Testis (tissue), 3 donors: ENCODE data around the gene HTT. TPM values are rescaled to one million over a fixed set of nuclear protein-coding genes. Genes with fewer than 3 reads are reported as not detected.

Source experiments
- DNase-seq: peaks from one replicate; pipeline ENCODE4 v3.0.0-alpha.2; 2019
- H3K27ac ChIP-seq, 2 donors: fragments of 200-600 bp; sonication (generic); one replicate each; pipeline ENCODE4 v1.5.1; 2019
- H3K27me3 ChIP-seq: fragments of 200-600 bp; sonication (generic); one replicate; pipeline ENCODE4 v1.5.1; 2019
- H3K36me3 ChIP-seq: fragments of 200-600 bp; sonication (generic); one replicate; pipeline ENCODE4 v1.5.1; 2017; ENCODE audit warnings: low read depth; ENCODE audit errors: missing control alignments
- H3K4me1 ChIP-seq: fragments of 200-600 bp; sonication (generic); one replicate; pipeline ENCODE4 v1.5.1; 2019
- H3K4me3 ChIP-seq, 2 donors: fragments of 200-600 bp; sonication (generic); one replicate each; pipeline ENCODE4 v1.5.1; 2017 to 2019
- H3K9me3 ChIP-seq: fragments of 200-600 bp; sonication (generic); one replicate; pipeline ENCODE4 v1.5.1; 2017
- CTCF ChIP-seq, 3 experiments: fragments of 450-650 bp in 2 of 3; fragments of 200-600 bp in 1 of 3; sonication (generic) in 1 of 3; IDR thresholded peaks; one replicate each; pipeline ENCODE4 v1.5.1; 2016 to 2019; ENCODE audit warnings: antibody characterized with exemption in 3 of 3, mild to moderate bottlenecking in 2 of 3, moderate library complexity in 1 of 3
- POLR2A ChIP-seq: fragments of 450-650 bp; IDR thresholded peaks from one replicate; pipeline ENCODE4 v1.6.1; 2017; ENCODE audit warnings: antibody characterized with exemption, mild to moderate bottlenecking, moderate library complexity
- WGBS, 2 donors: methylation state at CpG; one replicate each; pipeline ENCODE4 v1.1.5; 2018; 5-methylcytosine and 5-hydroxymethylcytosine counted together
- intact Hi-C: fragments of 100-400 bp; cut with DNase I; formaldehyde crosslinking; loops from one replicate; pipeline ENCODE4 v1.15.1; 2023; ENCODE audit warnings: low total_unique reads
- polyA plus RNA-seq: library from polyadenylated mRNA; stranded (reverse); fragments of 350-450 nt; fragmentation: Illumina TruSeq; extraction: RNeasy Lipid Tissue Mini Kit (QIAGEN cat#74804); gene quantifications from one replicate; pipeline ENCODE4 v1.2.3, GENCODE V29; 2014; ENCODE audit warnings: low read depth, low replicate concordance; ENCODE audit not compliant: insufficient read depth
- total RNA-seq, 2 donors: library from RNA; depleted of rRNA; stranded (reverse); fragments of >200 nt; gene quantifications; one replicate each; pipeline ENCODE4 v1.2.3, GENCODE V29; 2016

The HTT gene
- total and polyA plus RNA-seq, 3 donors from 2014 or later, result 45.2 to 168 (median 146) TPM

GRCh38 chr4:3054169-3054759 is 20.2 kb upstream of the HTT start:
- Histone ChIP-seq H3K36me3 (no peaks in the 10 kb centered on the region), H3K9me3 (no peaks in the 10 kb centered on the region), H3K4me3 (no peak overlapping the region), H3K27ac (no peak overlapping the region), H3K27me3 (no peaks in the 10 kb centered on the region), H3K4me1 (no peaks in the 10 kb centered on the region)
- 96% methylated on average over 2 of the region's 2 CpGs for WGBS, 2 donors
- no peak for TF ChIP-seq CTCF (IDR thresholded peaks at IDR 0.05)
- TF ChIP-seq POLR2A, result no peak
- intact Hi-C loops, result no loop called here
- DNase-seq, result no peak

- Histone ChIP-seq H3K9me3 (no peaks in the 10 kb centered on the region), H3K4me1 (no peaks in the 10 kb centered on the region), H3K27me3 (no peaks in the 10 kb centered on the region), H3K36me3 (no peaks in the 10 kb centered on the region), H3K4me3 (no peak overlapping the region), H3K27ac (no peak overlapping the region)
- no peak for DNase-seq
- no peak for TF ChIP-seq CTCF (IDR thresholded peaks at IDR 0.05)
- TF ChIP-seq POLR2A, result no peak
- intact Hi-C loops, result no loop called here
- 92 to 95% methylated on average over 6 of the region's 6 CpGs for WGBS, 2 donors
Measured at GRCh38 chr4:3059943-3060342, 14.5 kb upstream of the HTT start.

- WGBS, 2 donors, result 91 to 92% methylated on average over 6 of the region's 6 CpGs
- TF ChIP-seq CTCF (IDR thresholded peaks at IDR 0.05) (no peak), POLR2A (no peak)
- no peak for DNase-seq
- Histone ChIP-seq H3K36me3 (no peaks in the 10 kb centered on the region), H3K27ac (no peak overlapping the region), H3K27me3 (no peaks in the 10 kb centered on the region), H3K4me3 (no peak overlapping the region), H3K4me1 (no peaks in the 10 kb centered on the region), H3K9me3 (no peaks in the 10 kb centered on the region)
- intact Hi-C loops, result no loop called here
Measured at GRCh38 chr4:3060946-3061345, 13.5 kb upstream of the HTT start.

- 88 to 95% methylated on average over 12 of the region's 12 CpGs for WGBS, 2 donors
- Histone ChIP-seq H3K4me3 (no peak overlapping the region), H3K36me3 (no peaks in the 10 kb centered on the region), H3K9me3 (no peaks in the 10 kb centered on the region), H3K27me3 (no peaks in the 10 kb centered on the region), H3K27ac (no peak overlapping the region), H3K4me1 (no peaks in the 10 kb centered on the region)
- DNase-seq, result no peak
- intact Hi-C loops, result no loop called here
- no peak for TF ChIP-seq CTCF (IDR thresholded peaks at IDR 0.05)
- no peak for TF ChIP-seq POLR2A
Measured at GRCh38 chr4:3062471-3062870, 12.0 kb upstream of the HTT start.

- TF ChIP-seq POLR2A, result no peak
- TF ChIP-seq CTCF (IDR thresholded peaks at IDR 0.05), result no peak
- no peak for DNase-seq
- intact Hi-C loops, result no loop called here
- no peaks in the 10 kb centered on the region for H3K36me3 ChIP-seq
- no peak overlapping the region for H3K27ac ChIP-seq
- 85 to 92% methylated on average over 3 of the region's 3 CpGs for WGBS, 2 donors
- no peaks in the 10 kb centered on the region for H3K4me1 ChIP-seq
- no peaks in the 10 kb centered on the region for H3K27me3 ChIP-seq
- H3K9me3 ChIP-seq, result no peaks in the 10 kb centered on the region
- no peak overlapping the region for H3K4me3 ChIP-seq
Measured at GRCh38 chr4:3065551-3065950, 8.9 kb upstream of the HTT start.
